Esophagus muscularis mucosa (tissue), 4 donors: ENCODE data around the gene ASXL2.

Experiments
- CTCF ChIP-seq, 3 experiments: fragments of 200-600 bp in 2 of 3; fragments of 450-650 bp in 1 of 3; sonication (generic) in 2 of 3; IDR thresholded peaks; one replicate each; pipeline ENCODE4 v1.5.1; 2017 to 2019; ENCODE audit warnings: antibody characterized with exemption in 3 of 3, mild to moderate bottlenecking in 2 of 3, moderate library complexity in 1 of 3
- EP300 ChIP-seq: sonication (generic); formaldehyde crosslinking; IDR thresholded peaks from one replicate; pipeline ENCODE4 v1.6.1; 2017; ENCODE audit warnings: antibody characterized with exemption
- POLR2A ChIP-seq: fragments of 450-650 bp; IDR thresholded peaks from one replicate; pipeline ENCODE4 v1.6.1; 2017; ENCODE audit warnings: antibody characterized with exemption, moderate library complexity, mild to moderate bottlenecking, low read depth
- POLR2AphosphoS5 ChIP-seq, 2 donors: sonication (generic); formaldehyde crosslinking; IDR thresholded peaks; one replicate each; pipeline ENCODE4 v1.6.1; 2017; ENCODE audit warnings: antibody characterized with exemption in 2 of 2

GRCh38 chr2:25697559-25698341 lies 180.5 kb downstream of the ASXL2 start:
- TF ChIP-seq POLR2A, result no peak
- TF ChIP-seq CTCF (IDR thresholded peaks at IDR 0.05), result no peak
- TF ChIP-seq EP300, result no peak
- no peak for TF ChIP-seq POLR2AphosphoS5 (IDR thresholded peaks at IDR 0.05)
